Measurements from ENCODE around the gene SLC6A19. TPM values are rescaled to one million over a fixed set of nuclear protein-coding genes. Genes with fewer than 3 reads are reported as not detected.

SLC6A19 gene
- total RNA-seq, 2 donors from 2014 or later, result 0.09 to 0.17 TPM

DNA sequence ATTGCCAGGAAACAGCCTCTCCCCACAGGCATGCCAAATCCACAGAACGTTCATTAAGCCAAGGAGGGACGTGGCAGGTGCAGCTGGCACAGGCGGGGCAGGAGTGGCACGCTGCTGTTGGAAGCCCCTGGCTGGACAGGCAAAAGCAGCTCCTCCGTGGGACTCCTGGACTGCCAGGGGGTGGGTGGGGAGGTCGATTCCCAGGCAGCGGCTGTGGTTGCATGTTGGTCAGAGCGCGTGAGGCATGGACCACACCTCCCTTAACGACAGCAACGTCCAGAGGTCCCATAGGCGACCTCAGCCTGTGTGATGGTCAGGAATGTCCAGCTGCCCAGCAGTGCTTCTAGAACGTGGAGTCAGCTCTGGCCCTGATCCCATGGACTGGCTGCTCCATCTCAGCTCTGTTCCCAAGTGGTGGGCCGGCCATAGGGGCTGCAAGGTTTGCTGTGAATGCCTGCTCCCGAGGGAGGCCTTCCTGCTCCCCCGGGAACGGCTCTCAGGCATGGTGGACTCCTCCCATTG lies 6.9 kb downstream of the SLC6A19 start:
- 62% methylated on average over 17 of the region's 17 CpGs for WGBS

DNA sequence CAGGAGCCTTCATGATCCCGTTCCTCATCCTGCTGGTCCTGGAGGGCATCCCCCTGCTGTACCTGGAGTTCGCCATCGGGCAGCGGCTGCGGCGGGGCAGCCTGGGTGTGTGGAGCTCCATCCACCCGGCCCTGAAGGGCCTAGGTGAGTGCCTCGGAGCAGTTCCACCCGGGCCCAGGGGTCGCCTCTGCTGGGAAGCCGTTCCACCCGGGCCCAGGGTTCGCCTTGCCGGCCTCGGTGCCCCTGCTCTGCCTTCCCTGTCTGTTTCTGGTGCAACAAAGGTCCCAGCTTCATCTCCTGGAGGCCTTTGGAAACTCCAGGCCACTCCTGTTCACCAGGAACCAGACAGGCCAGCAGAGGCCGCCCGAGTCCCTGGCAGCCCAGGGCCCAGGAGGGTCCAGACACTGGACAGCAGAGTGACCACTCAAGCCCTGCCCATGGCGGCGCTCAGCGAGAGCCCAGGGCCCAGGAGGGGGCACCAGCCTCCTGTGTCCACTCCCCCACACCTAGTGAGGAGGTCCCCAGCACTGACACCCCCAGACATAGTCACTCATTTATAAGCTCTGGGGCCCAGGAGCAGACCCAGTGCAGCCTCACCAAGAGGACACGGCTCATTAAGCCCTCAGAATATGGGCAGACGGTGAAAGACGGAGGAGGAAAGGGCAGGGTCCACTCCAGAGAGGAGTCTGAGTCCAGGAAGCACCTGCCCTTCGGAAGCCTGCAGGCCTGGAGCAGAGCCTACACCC lies 7.5 kb downstream of the SLC6A19 start:
- intact Hi-C loops (cut with DNase I), result no loop called here
- Histone ChIP-seq H3K36me3 (no peaks in the 10 kb centered on the region), H3K27ac (no peak overlapping the region), H3K27me3 (replicated peaks; ENCODE audit: insufficient read depth) (no peaks in the 10 kb centered on the region), H3K4me1 (replicated peaks) (no peaks in the 10 kb centered on the region), H3K4me3 (no peak overlapping the region), H3K9me3 (no peaks in the 10 kb centered on the region)
- no peak for DNase-seq (ENCODE audit: low spot score)
- TF ChIP-seq POLR2AphosphoS5 (IDR thresholded peaks at IDR 0.05), result no peak
- TF ChIP-seq, protein P1, sequence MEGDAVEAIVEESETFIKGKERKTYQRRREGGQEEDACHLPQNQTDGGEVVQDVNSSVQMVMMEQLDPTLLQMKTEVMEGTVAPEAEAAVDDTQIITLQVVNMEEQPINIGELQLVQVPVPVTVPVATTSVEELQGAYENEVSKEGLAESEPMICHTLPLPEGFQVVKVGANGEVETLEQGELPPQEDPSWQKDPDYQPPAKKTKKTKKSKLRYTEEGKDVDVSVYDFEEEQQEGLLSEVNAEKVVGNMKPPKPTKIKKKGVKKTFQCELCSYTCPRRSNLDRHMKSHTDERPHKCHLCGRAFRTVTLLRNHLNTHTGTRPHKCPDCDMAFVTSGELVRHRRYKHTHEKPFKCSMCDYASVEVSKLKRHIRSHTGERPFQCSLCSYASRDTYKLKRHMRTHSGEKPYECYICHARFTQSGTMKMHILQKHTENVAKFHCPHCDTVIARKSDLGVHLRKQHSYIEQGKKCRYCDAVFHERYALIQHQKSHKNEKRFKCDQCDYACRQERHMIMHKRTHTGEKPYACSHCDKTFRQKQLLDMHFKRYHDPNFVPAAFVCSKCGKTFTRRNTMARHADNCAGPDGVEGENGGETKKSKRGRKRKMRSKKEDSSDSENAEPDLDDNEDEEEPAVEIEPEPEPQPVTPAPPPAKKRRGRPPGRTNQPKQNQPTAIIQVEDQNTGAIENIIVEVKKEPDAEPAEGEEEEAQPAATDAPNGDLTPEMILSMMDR (IDR thresholded peaks at IDR 0.05), result peak in 3 of 4 experiments; percentile 32 to 56 (median 37)
- 71% methylated on average over 10 of the region's 24 CpGs for WGBS

More for the DNA sequence above, 6.9 kb downstream of the SLC6A19 start:
- TF ChIP-seq POLR2A (IDR thresholded peaks at IDR 0.05) (no peak), POLR2AphosphoS5 (IDR thresholded peaks at IDR 0.05) (no peak)
- TF ChIP-seq, protein P1 (IDR thresholded peaks at IDR 0.05), result no peak
- no peaks in the 10 kb centered on the region for H3K36me3 ChIP-seq
- H3K4me1 ChIP-seq (replicated peaks), result no peaks in the 10 kb centered on the region
- DNase-seq (ENCODE audit: low spot score), result no peak
- H3K27ac ChIP-seq, result no peak overlapping the region
- intact Hi-C loops (cut with DNase I), result no loop called here
- H3K9me3 ChIP-seq, result no peaks in the 10 kb centered on the region
- H3K4me3 ChIP-seq, result no peak overlapping the region
- no peaks in the 10 kb centered on the region for H3K27me3 ChIP-seq (replicated peaks; ENCODE audit: insufficient read depth)

DNA sequence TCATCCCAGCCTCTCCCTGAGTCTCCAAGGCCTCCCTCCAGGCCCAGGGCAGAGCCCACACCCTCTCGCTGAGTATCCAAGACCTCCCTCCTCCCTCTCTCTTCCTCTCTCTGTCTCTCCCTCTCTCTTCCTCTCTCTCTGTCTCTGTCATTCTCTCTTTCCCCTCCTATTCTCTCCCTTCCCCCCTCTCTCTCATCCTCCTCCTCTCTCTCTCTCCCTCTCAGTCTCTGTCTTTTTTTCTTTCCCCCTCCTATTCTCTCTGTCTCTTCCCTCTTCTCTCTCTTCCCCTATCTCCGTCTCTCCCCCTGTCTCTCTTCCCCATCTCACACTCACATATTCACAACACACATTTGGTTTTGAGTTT lies 8.1 kb downstream of the SLC6A19 start:
- Histone ChIP-seq H3K4me1 (replicated peaks) (no peaks in the 10 kb centered on the region), H3K27ac (no peak overlapping the region), H3K4me3 (no peak overlapping the region), H3K9me3 (no peaks in the 10 kb centered on the region), H3K27me3 (replicated peaks; ENCODE audit: insufficient read depth) (no peaks in the 10 kb centered on the region), H3K36me3 (no peaks in the 10 kb centered on the region)
- WGBS, result 71% methylated on average over 2 of the region's 2 CpGs
- DNase-seq (ENCODE audit: low spot score), result no peak
- intact Hi-C loops (cut with DNase I), result no loop called here
- TF ChIP-seq POLR2A (IDR thresholded peaks at IDR 0.05) (no peak), POLR2AphosphoS5 (IDR thresholded peaks at IDR 0.05) (no peak)
- TF ChIP-seq, protein P1 (IDR thresholded peaks at IDR 0.05), result no peak

DNA sequence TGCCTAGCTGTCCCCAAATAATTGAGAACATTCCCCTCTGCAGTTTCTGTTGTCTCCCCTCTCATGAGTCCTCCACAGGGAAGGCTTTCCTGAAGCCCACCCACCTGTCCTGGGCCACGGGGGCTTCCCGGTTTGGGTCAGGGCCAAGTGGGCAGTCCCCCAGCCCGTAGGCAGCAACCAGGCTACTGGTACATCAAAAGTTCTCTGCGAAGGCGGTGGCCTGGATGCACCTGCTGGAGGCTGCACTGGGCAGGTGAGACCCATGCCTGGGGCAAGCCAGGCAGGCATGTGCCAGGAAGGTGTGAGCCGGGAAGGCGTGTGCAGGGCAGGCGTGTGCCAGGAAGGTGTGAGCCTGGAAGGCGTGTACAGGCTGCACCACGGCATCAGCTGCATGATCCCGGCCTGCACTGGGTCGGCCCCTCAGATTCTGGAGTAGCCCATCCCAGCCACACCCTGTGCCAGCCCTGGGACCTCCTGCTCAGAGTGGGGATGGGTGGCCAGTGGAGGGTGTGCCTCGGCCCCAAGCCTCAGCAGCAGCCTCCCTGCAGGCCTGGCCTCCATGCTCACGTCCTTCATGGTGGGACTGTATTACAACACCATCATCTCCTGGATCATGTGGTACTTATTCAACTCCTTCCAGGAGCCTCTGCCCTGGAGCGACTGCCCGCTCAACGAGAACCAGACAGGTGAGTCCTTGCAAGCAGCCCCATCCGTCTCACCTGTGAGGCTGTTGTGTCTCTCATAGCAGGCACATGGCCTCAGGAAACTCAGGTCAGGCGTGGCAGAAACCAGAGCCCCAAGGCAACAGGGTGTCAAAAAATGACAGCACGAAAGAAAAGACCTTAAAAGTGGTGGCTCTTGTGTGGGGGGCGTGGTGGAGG lies 8.7 kb downstream of the SLC6A19 start:
- WGBS, result 73% methylated on average over 14 of the region's 21 CpGs
- no peak overlapping the region for H3K4me3 ChIP-seq
- TF ChIP-seq, protein P1 (IDR thresholded peaks at IDR 0.05), result no peak
- no peak for TF ChIP-seq POLR2A (IDR thresholded peaks at IDR 0.05)
- no peak for TF ChIP-seq POLR2AphosphoS5 (IDR thresholded peaks at IDR 0.05)
- no peaks in the 10 kb centered on the region for H3K4me1 ChIP-seq (replicated peaks)
- H3K36me3 ChIP-seq, result no peaks in the 10 kb centered on the region
- intact Hi-C loops (cut with DNase I), result no loop called here
- no peaks in the 10 kb centered on the region for H3K9me3 ChIP-seq
- H3K27me3 ChIP-seq (replicated peaks; ENCODE audit: insufficient read depth), result no peaks in the 10 kb centered on the region
- DNase-seq (ENCODE audit: low spot score), result no peak
- H3K27ac ChIP-seq, result no peak overlapping the region

Measured in prostate gland (tissue), 2 donors.